ENCODE data around the gene NMT1.

NMT1 gene

GRCh38 chr17:45147581-45148182 is 86.6 kb downstream of the NMT1 start (continued):
- TF ChIP-seq ZBTB11 (tag by site-specific recombination; conservative IDR thresholded peaks at IDR 0.05; ENCODE audit: low read depth): peak; percentile 49; the same call in 1 of the 2 replicates
- no peak for TF ChIP-seq ZNF26 (tag by site-specific recombination; IDR thresholded peaks at IDR 0.05)
- no peak for TF ChIP-seq ZNF223 (tag by site-specific recombination; IDR thresholded peaks at IDR 0.05)
- no peak for TF ChIP-seq ZNF157 (tag by site-specific recombination; IDR thresholded peaks at IDR 0.05)
- TF ChIP-seq ZNF266 (tag by site-specific recombination; IDR thresholded peaks at IDR 0.05; ENCODE audit: low read depth): no peak
- peak; percentile 60; the same call in 1 of the 2 replicates for TF ChIP-seq TCF7L2 (IDR thresholded peaks at IDR 0.05; ENCODE audit: borderline replicate concordance, low read depth, low read length)
- TF ChIP-seq ZNF292 (tag by site-specific recombination; IDR thresholded peaks at IDR 0.05; ENCODE audit: borderline replicate concordance, low read depth): no peak
- TF ChIP-seq BCL6B (tag by site-specific recombination; IDR thresholded peaks at IDR 0.05): 0 out of 2 replicates have a peak, but pooled peaks have one; percentile 44
- peak; percentile 100 for TF ChIP-seq PRDM10 (tag by site-specific recombination; IDR thresholded peaks at IDR 0.05)
- TF ChIP-seq, protein P1, sequence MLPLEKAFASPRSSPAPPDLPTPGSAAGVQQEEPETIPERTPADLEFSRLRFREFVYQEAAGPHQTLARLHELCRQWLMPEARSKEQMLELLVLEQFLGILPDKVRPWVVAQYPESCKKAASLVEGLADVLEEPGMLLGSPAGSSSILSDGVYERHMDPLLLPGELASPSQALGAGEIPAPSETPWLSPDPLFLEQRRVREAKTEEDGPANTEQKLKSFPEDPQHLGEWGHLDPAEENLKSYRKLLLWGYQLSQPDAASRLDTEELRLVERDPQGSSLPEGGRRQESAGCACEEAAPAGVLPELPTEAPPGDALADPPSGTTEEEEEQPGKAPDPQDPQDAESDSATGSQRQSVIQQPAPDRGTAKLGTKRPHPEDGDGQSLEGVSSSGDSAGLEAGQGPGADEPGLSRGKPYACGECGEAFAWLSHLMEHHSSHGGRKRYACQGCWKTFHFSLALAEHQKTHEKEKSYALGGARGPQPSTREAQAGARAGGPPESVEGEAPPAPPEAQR (tag by site-specific recombination; IDR thresholded peaks at IDR 0.05): peak; percentile 94
- TF ChIP-seq ZBTB20 (tag by site-specific recombination; IDR thresholded peaks at IDR 0.05): peak; percentile 55
- TF ChIP-seq, protein P2, sequence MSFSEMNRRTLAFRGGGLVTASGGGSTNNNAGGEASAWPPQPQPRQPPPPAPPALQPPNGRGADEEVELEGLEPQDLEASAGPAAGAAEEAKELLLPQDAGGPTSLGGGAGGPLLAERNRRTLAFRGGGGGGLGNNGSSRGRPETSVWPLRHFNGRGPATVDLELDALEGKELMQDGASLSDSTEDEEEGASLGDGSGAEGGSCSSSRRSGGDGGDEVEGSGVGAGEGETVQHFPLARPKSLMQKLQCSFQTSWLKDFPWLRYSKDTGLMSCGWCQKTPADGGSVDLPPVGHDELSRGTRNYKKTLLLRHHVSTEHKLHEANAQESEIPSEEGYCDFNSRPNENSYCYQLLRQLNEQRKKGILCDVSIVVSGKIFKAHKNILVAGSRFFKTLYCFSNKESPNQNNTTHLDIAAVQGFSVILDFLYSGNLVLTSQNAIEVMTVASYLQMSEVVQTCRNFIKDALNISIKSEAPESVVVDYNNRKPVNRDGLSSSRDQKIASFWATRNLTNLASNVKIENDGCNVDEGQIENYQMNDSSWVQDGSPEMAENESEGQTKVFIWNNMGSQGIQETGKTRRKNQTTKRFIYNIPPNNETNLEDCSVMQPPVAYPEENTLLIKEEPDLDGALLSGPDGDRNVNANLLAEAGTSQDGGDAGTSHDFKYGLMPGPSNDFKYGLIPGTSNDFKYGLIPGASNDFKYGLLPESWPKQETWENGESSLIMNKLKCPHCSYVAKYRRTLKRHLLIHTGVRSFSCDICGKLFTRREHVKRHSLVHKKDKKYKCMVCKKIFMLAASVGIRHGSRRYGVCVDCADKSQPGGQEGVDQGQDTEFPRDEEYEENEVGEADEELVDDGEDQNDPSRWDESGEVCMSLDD (tag by site-specific recombination; IDR thresholded peaks at IDR 0.05): peak; percentile 43
- TF ChIP-seq ZNF37A (tag by site-specific recombination; IDR thresholded peaks at IDR 0.05): no peak; the same call in 1 of the 2 replicates
- TF ChIP-seq, protein P3, sequence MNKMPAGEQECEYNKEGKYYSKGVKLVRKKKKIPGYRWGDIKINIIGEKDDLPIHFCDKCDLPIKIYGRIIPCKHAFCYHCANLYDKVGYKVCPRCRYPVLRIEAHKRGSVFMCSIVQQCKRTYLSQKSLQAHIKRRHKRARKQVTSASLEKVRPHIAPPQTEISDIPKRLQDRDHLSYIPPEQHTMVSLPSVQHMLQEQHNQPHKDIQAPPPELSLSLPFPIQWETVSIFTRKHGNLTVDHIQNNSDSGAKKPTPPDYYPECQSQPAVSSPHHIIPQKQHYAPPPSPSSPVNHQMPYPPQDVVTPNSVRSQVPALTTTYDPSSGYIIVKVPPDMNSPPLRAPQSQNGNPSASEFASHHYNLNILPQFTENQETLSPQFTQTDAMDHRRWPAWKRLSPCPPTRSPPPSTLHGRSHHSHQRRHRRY (tag by site-specific recombination; IDR thresholded peaks at IDR 0.05): no peak; the same call in 1 of the 2 replicates
- TF ChIP-seq RBAK (tag by site-specific recombination; IDR thresholded peaks at IDR 0.05): 0 out of 2 replicates have a peak, but pooled peaks have one; percentile 53
- peak; percentile 94 for TF ChIP-seq ZNF660 (tag by site-specific recombination; IDR thresholded peaks at IDR 0.05)
- peak; percentile 49 for TF ChIP-seq ZNF529 (tag by site-specific recombination; IDR thresholded peaks at IDR 0.05; ENCODE audit: insufficient replicate concordance)
- TF ChIP-seq KLF17 (tag by site-specific recombination; IDR thresholded peaks at IDR 0.05): peak; percentile 97

Data from HEK293 (cell line).